ENCODE data around the gene SMARCAD1.
"Not testable (repeated sequence)": the region's sequence is repeated elsewhere in the genome, so short reads cannot be mapped to it uniquely, and the experiment has no call there.

Gene SMARCAD1

DNA sequence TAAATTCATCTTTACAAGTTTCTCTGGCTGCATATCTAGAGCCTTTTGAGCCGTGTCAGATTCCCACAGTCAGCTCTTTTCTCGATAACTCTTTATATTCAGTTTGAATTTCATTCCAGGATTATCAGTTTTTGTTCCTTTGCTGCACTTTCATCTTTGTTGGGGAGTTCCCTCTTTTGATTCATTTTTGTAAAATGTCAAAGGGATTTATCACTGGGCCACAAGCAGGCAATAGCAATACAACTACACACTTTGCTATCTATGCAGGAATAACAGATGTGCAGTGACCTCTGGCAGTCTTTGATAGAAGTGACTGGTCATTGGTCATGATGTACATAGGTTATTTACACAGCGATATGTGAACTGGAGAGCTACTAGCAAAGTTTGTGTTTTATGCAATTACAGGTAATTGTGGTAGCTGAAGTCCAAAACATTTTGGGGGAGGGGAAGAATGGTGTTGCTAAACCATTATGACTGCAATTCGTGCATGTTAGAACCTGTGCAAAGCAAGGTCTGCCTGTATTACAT, 91.1 kb downstream of the SMARCAD1 start:
- no peak for DNase-seq (ENCODE audit: low read depth)

DNA sequence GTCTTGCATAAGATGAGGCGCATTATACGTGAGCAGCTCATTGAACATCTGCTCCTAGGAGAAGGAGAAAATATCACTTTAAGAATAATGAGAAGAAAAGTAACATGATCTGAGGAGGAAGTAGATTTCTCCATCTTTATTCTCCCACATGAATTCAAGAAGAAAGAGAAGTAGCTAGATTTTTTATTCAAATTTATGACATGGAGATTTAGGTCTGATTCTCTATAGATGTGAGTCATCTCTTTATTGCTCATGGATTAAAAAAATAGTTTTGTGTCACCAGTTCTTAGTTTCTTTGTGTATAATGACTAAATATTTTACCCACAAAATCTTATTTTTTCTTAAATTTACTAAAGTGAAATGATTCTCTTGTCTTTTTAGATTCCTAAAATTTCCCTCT, 94.5 kb downstream of the SMARCAD1 start:
- no peak for DNase-seq (ENCODE audit: low read depth)

DNA sequence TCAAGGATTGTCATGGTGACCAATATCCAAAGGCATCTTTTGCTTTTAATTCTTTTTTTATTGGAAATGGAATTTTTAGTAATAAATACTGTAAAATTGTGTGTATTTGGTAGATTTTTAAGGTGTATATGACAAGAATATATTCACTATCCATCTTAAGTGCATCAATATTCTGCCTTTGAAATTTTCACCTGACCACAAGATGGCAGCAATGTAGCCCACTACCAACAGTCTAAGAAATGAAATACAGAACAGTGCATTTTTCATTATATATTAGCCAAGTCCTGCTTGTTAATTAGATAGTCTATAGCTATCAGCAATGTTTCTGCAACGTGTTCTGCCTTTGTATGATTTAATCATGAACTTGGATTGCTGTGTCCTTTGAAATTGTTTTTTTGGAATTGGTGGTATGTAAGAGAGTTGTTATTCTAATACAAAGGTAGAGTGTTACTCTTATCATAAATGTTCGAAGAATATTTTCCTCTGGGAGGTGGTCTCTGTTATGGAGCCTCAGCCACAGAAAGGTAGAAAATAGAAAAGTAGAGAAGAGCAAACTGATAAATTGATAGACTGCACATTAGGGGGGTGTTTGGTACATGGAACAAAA, 96.8 kb downstream of the SMARCAD1 start:
- no peak for DNase-seq (ENCODE audit: low read depth)

DNA sequence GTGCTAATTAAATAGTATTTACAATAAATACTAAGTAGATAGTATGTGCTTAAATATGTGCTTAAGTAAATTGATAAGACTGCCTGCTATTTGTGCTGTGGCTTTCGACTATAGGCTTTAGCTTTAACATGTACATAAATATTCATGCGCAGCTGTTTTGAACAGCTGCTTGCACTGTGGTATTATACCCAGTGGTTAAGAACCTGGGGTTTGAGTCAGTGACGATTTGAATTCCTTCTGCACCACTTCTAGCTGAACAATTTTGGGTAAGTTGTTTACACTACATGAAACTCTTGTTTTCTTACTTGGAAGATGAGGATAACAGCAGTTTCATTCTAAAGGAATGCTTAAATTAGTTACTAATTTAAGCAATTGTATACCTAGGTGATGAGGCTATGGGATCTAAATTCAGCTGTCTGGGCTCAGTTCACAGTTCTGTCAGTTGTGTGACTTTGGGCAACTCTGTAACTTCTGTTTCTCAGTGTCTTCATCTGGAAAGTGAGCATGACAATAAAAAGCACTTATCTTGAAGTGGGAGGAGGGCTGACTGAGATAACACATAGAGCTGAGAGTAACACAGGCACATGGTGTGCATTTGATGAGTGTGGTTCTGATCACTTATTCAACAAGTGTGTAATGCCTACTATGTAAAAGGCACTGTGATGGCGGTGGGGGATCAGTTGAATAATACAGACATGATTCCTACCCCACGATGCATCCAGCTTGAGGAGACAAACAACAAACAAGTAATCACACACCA, 98.0 kb downstream of the SMARCAD1 start:
- no peak for DNase-seq (ENCODE audit: low read depth)

DNA sequence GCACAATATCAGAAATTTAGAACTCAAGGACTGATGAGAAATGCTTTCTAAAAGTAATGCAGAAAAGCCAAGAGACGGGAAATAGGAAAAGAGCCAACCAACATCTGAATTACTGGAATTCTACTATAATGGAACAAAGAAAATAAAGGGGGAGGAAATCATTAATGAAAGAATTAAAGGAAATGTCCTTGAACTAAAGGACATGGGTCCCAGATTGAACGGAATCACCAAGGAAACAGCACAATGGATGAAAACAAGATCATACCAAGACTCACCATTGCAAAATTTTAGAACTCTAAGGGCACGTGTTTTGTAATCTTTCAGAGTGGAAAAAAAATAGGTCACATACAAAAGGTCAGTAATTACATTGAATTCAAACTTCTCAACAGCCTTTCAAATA, 99.0 kb downstream of the SMARCAD1 start:
- no peak for DNase-seq (ENCODE audit: low read depth)

DNA sequence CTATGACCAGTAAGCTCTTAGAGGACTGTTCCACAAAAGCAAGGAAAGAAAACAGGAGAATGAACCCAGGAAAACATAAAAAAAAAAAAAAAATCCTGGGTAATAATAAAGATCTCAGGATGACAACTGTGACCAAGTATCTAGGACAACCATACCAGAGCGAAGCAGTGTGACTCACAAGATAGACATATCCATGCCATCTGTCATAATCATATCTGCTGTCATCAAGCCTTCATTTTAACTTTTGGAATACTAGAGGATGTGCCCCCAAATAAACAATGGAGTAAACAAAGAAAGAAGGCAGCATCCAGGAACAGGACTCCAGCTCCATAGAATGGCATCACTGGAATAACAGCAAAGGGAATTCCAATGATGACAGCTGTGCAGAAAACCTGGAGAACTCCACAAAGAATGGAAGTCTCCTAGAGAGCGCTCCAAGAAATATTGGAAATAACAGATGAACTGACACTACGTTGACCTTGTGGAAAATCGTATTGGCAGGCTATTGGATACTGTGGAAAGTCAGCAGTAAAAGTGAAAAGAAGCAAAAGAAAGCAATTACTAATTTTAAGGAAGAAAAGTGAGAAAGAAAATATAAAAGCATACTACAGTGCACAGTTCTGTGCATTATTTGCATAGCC, 99.7 kb downstream of the SMARCAD1 start:
- DNase-seq (ENCODE audit: low read depth), result no peak

DNA sequence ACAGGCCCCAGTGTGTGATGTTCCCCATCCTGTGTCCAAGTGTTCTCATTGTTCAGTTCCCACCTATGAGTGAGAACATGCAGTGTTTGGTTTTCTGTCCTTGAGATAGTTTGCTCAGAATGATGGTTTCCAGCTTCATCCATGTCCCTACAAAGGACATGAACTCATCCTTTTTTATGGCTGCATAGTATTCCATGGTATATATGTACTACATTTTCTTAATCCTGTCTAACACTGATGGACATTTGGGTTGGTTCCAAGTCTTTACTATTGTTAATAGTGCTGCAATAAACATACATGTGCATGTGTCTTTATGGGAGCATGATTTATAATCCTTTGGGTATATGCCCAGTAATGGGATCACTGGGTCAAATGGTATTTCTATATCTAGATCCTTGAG, 112.3 kb downstream of the SMARCAD1 start:
- DNase-seq (ENCODE audit: low read depth), result not testable (repeated sequence)

DNA sequence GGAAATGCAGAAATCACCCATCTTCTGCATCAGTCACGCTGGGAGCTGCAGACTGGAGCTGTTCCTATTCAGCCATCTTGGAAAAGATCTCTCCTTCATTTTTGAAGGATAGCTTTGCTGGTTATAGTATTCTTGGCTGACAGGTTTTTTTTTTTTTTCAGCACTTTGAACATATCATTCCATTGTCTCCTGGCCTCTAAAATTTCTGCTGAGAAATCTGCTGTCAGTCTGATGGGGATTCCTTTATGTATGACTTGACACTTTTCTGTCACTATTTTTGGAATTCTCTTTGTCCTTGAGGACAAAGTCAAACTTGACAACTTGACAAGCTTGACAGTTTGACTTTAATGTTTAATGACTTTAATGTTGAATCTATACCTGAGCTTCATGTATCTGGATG, 118.2 kb downstream of the SMARCAD1 start:
- DNase-seq (ENCODE audit: low read depth), result no peak

DNA sequence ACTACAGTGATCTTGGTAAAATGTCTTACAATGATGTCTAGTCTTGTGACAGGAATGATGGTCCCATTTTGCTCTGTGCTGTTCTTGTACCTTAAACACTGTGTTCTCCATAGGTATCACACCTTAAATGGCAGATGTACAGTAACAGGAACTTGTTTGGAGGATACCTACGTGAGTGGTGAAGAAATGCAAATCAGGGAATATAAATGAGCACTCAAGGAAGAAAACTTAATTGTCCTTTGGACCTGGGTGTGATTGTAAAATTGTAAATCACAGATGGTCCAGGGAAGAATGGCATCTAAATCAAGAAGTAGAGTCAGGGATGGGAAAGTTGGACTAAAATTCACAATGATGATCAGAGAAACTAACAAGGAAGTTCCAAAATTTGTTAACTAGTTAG, 122.3 kb downstream of the SMARCAD1 start:
- DNase-seq (ENCODE audit: low read depth), result no peak

DNA sequence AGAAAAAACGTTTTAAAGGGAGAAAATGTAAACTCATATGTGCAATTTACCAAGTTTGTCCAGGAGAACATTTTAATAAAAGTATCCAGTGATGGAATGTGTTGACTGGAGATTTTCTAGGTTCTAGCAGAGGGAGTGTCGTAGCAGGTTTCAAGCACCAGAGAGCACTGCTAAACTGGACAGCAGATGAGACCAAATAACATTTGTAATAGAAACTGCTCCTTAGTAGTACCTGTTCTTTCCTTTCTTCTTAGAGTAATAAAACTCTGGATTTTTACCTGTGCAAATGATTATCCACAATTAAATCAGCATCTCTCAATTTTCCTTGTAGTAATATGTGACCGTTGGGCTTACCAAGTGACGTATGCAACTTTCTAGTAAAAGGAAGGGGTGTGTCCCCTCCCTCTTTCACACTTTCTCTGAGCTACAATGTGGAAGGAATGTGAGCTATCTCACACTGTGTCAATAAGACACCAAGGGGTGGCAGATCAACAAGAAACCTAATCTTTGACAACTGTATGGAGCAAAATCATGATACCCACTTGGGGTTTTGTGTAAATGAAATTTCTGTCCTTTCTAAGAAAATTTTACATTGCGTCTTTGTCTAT, 125.4 kb downstream of the SMARCAD1 start:
- no peak for DNase-seq (ENCODE audit: low read depth)

DNA sequence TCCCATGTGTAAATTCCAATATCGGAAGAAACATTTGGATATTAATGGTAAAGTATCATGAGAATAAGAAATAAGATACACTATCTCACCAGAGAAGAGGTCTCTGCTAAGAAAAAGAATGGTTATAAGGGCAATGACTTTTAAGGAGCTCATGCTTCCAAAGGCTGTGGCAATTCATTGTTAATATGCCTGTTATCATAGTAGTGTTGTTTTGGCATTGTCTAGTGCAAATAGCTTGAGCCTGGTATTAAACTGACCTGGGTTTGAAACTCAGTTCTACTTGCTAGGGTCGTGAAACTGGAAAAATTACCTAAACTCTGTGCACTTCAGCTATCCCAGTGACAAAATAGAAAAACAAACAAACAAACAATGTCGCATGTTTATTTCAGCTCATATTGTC, 126.2 kb downstream of the SMARCAD1 start:
- no peak for DNase-seq (ENCODE audit: low read depth)

DNA sequence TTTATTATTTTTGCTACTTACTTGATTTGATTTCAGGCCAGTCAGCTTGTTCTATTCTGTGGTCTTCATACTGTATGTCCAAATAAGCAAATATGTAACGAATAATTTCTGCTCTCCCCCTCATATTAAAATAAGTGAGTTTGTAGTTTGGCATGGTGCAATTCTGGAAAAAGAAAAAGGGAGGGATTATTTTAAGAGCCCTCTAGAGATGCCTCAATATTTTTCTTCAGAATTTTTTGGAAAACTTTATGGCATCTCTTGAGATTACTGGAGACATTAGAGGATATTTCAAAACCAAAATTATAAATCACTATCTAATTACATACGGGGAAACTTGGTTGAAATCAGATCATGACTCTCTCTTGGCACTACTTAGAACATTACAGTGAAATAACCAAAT, 126.8 kb downstream of the SMARCAD1 start:
- no peak for DNase-seq (ENCODE audit: low read depth)

DNA sequence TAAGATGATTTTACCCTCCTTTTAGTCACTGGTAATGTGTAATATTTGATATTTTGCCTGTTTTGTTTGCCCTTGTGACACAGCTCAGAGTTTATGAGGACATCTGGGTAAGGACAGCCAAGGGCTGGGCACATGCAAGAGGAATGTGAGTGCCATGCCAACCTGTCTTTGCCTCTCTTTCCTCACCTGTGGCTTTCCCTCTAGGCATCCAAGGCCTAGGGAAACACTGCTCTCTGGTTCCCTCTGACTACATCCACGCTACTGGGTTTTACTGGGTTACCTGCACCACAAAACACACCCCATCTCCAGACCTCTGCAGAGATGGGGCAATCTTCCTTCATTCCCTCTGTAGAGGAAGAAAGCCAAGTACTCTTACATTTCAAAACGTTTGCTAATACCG, 127.3 kb downstream of the SMARCAD1 start:
- no peak for DNase-seq (ENCODE audit: low read depth)

DNA sequence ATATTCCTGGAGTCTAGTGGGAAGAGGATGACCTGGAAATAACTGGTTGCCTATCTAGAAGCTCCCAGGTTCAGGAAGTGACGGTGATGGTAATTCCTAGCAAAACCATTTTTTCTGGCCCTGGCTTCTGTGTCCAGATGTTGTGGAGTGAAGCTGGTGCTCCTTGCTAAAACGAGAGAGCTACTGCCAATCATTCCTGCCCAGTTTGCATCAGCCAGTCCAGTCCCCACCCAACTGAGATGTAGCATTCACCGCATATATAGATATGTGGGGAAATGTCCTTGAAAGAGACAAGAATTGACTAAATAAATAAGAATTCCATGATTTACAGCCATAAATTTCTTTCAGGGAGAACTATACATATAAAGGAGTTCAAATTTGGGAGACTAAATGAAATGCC, 128.6 kb downstream of the SMARCAD1 start:
- DNase-seq (ENCODE audit: low read depth), result no peak

DNA sequence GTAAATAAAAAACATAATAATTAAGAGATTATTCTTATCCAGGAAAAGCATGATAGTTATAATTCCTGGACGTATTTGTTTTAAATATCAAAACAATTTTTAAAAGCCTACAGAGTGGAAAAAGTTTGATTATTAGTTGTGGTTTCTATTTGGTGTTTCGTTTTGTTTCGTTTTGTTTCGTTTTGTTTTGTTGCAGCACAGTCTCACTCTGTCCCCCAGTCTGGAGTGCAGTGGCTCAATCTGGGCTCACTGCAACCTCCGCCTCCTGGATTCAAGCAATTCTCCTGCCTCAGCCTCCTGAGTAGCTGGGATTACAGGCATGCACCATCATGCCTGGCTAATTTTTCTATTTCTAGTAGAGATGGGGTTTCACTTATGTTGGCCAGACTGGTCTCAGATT, 129.1 kb downstream of the SMARCAD1 start:
- not testable (repeated sequence) for DNase-seq (ENCODE audit: low read depth)

DNA sequence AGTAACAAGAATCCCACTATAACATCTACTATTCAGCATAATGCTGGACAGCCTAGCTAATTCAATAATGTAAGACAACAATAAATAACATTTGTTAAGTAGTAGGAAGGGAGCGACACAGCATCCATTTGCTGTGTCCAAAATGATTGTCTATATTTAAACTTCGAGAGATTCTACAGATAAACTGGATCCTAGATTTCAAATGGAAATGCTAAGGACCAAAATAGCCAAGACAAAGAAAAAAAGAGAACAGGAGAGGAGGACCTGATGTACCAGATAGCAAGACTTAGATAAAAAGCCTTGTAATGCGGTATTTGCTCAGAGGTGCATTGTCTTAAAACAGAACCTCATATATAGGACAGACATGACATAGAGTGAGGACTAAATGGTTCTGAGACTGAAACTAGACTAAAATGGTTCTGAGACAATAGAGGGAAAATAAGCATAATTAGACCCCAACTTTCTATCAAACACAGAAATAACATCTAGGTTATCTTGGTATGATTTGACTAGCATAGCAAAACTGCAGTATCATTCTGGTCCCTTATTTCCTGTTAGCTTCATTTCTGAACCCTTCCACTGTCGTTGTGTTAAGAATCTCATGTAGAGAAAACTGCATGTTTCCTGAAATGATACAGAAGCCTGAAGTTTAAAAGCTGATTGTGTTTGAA, 131.2 kb downstream of the SMARCAD1 start:
- no peak for DNase-seq (ENCODE audit: low read depth)

DNA sequence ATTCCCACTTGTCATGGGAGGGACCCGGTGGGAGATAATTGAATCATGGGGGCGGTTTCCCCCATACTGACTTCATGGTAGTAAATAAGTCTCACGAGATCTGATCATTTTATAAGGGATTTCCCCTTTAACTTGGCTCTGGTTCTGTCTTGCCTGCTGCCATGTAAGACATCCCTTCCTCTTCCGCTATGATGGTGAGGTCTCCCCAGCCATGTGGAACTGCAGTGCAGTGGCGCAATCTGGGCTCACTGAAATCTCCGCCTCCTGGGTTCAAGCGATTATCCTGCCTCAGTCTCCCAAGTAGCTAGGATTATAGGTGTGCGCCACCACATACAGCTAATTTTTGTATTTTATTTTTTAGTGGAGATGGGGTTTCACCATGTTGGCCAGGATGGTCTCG, 132.1 kb downstream of the SMARCAD1 start:
- DNase-seq (ENCODE audit: low read depth), result no peak

All from GM04504 (cell line).